Testis (tissue), 2 donors: ENCODE data around the gene TYK2.

Source experiments
- CTCF ChIP-seq, 3 experiments: fragments of 450-650 bp in 2 of 3; fragments of 200-600 bp in 1 of 3; sonication (generic) in 1 of 3; IDR thresholded peaks; one replicate each; pipeline ENCODE4 v1.5.1; 2016 to 2019; ENCODE audit warnings: antibody characterized with exemption in 3 of 3, mild to moderate bottlenecking in 2 of 3, moderate library complexity in 1 of 3
- POLR2A ChIP-seq: fragments of 450-650 bp; IDR thresholded peaks from one replicate; pipeline ENCODE4 v1.6.1; 2017; ENCODE audit warnings: antibody characterized with exemption, mild to moderate bottlenecking, moderate library complexity

GRCh38 chr19:10332158-10332964 is 48.0 kb downstream of the TYK2 start:
- TF ChIP-seq CTCF (IDR thresholded peaks at IDR 0.05): no peak
- TF ChIP-seq POLR2A: no peak
